NOMO-1 treated with DMSO at 0.1 percent for 48 hours (cell line): ENCODE measurements around the gene CYTH2.

ENCODE experiments used
- DNase-seq: peaks from one replicate; lab custom pipeline; 2025; ENCODE audit not compliant: unreplicated experiment; lab: John Stamatoyannopoulos, UW

CYTH2 gene

GRCh38 chr19:48492925-48493717 is 24.0 kb downstream of the CYTH2 start:
- peak; percentile 98 for DNase-seq

DNA sequence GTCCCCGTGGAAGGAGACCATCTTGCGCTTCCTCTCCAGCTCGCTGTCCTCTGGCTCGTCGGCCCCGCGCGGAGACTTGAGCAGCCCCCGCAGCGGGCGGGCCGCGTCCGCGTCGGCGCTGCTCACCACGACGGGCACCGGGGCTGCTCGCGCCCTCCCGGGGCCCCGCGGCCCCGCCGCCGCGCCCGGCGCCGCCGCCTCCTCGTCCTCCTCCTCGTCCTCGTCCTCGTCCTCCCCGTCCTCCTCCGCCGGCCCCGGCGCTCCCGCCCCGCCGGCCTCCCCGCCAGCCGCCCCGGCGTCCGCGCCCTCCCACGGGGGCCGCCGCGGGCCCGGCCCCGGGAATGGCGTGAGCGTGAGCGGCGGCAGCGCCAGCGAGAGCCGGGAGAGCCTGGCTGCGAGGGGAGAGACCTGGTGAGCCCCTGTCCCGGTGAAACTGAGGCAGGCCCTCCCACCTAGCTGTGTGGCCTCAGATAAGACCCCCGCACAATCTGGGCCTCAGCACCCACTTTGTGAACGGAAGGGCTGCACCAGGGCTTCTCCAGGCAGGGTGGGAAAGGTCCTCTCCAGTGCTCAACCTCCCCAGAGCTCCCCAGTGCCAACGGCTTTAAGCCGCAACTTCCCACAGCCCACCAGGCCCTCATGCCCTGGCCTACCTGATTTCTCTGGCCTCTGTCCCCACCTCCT is 24.7 kb downstream of the CYTH2 start:
- no peak for DNase-seq

- peak; percentile 11 for DNase-seq
Observed at GRCh38 chr19:48495396-48495795, 26.2 kb downstream of the CYTH2 start.

DNA sequence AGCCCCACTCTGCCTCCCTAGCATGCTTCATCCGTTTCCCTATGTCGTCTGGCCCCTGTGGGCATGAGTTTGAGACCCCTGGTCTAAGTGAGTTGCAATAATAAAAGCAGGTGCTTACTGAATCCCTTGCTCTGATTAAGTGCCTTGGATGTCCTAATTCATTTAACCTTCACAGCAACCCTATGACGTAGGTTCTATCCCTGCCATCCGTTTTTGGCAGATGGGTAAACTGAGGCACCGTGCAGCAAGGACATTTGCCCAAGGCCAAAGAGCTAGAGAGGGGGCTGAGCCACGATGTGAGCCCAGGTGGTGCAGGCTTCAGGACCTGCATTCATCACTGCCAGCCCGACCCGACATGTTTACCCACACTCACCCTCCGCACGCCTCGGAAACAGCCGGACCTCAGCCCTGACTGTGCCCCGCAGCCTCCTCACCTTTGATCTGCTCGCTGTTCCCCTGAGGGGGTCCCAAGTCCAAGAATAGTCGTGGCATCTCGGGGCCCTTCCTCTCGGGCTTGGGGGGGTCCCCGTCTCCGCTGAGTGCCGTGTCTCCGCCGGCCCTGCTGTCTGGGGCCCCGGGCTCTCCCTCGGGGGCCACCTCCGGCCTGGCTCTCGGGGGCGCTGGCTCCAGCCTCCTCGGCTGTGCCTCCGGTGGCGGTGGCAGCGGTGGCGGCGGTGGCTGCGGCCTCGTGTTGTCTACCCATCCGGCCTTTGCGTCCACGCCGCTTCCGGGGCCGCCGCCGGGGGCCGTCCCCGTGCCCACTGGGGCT is 28.0 kb downstream of the CYTH2 start:
- DNase-seq: no peak

DNA sequence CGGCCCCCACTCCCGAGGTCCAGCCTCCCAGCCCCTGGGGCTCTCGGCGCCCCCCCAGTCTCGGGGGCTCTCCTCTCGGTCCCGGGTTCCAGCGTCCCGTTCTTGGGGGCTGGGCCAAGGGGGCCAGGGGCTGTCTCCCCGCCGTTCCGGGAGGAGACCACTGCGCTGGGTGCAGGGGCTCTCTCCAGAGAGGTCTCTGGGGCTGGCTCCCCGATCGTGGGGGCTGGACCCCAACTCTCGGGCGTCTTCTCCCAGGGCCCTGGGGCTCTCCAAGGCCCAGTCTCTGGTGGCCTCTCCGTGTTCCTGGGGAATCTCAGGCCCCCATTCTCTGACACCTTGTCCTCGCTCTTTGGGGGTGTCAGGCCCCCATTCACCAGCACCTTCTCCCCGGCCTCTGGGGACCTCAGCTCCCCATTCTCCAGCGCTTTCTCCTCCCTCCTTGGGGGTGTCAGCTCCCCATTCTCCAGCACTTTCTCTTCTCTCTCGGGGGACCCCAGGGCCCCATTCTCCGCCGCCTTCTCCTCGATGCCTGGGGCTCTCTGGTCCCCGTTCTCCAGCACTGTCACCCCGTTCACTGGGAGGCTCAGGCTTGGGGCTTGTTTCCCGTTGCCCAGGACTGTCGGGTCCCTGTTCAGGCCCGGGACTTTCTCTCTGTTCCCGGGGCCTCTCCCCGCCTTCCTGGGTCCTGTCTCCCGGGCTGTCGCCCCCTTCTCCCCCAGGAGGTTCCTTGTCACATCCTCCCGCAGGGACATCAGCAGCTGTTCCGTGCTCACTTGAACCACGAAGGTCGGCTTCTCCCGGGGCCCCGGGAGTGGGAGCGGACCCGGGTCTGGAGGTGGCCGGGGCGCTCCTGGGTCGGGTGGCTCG is 28.8 kb downstream of the CYTH2 start:
- DNase-seq: no peak

- no peak for DNase-seq
Observed at GRCh38 chr19:48498595-48499311, 29.6 kb downstream of the CYTH2 start.

DNA sequence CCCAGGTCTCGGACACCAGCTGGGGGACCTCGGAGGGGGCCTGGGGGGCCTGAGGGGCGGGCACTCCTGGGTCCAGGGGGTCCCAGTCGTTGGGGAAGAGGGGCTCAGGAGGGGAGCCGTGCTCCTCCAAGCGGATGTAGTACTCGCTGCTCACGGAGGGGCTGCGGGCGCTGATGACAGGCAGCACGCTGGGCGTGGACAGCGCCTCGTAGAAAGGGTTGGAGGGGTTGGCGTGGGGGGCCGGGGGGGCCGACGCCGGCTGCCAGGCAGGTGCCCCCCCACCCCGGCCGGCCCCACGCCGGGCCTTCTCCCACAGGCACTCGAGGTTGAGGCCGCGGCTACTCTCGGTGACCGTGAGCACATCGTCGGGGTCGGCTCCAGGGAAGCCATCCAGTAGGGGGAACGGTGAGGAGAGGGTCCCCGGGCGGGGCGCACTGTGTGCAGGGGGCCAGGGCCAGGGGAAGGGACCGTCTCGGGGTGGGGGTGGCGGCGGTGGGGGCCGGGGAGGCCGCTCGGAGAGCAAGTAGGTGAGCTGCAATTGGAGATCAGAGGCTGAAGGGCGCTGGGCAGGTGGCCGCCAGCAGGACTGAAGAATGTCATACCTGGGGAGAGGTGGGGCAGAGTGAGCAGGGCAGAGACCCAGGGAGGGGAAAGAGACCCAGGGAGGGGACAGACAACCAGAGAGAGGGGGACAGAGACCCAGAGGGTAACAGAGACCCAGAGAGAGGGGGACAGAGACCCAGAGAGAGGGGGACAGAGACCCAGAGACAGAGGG is 30.3 kb downstream of the CYTH2 start:
- no peak for DNase-seq

DNA sequence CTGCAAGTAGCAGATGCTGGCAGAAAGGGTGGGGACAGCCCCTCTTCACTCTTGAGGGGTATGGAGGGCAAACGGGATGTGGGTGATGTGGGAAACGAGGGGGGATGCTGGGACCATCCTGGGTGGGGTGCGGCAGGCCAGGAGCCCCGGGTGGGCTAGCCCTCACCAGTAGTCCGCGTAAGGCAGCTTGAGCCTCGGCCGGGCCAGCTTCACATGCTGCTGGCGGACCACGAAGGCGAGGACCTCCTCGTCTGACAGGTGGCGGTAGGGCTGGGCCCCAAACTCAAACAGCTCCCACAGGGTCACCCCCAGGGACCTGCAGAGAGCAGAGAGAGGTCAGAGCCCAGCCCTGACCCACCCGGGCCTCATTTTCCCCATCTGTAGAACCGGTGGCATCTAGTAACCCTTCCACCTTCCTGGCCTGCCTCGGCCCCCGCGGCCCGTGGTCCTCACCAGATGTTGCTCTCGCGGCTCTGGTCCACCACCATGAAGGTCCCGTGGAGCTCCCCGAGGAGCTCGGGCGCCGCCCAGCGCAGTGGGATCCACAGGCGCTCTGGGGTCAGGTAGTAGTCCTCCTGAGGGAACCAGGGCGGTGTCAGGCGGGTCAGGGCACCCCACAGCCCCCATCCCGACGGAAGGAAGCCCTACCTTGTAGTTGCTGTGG is 31.8 kb downstream of the CYTH2 start:
- DNase-seq: no peak

GRCh38 chr19:48501494-48502349 is 32.6 kb downstream of the CYTH2 start:
- peak; percentile 97 for DNase-seq

- DNase-seq: no peak
Observed at GRCh38 chr19:48502350-48503018, 33.3 kb downstream of the CYTH2 start.

GRCh38 chr19:48506138-48506733 is 37.1 kb downstream of the CYTH2 start:
- peak; percentile 81 for DNase-seq

DNA sequence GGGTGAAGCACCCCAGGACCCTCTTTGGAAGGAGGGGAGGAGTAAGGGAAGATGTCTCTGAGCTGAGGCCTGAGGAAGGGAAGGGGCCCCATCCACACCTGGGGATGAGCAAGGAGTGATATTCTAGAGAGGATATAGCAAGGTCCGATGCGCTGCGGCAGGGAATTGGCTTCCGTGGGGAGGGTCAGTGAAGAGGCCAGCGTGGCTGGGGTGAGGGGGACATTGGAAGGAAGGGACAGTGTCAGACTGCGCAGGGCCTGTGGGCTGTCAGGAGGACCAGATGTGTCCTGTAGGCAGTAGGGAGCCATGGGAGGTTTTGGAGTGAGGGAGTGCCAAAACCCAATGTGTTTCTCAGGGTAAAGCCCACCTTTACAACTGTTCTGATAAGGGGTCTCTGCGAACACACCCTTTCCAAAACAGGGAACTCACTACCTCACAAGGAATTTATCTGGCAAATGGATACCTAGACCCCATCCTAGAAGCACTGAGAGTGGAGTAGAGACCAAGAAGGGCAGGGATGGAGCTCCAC is 38.8 kb downstream of the CYTH2 start:
- DNase-seq: no peak

- DNase-seq: no peak
Observed at GRCh38 chr19:48508729-48509411, 39.7 kb downstream of the CYTH2 start.

- no peak for DNase-seq
Observed at GRCh38 chr19:48509467-48510194, 40.5 kb downstream of the CYTH2 start.

GRCh38 chr19:48510421-48511268 is 41.5 kb downstream of the CYTH2 start:
- no peak for DNase-seq
